ENCODE results near the gene HOXD3.

- no peak for TF ChIP-seq EZH2 (optimal IDR thresholded peaks at IDR 0.05; ENCODE audit: low read depth, low read length)
- no peak for TF ChIP-seq CTCF (IDR thresholded peaks at IDR 0.05; ENCODE audit: low read length)
- TF ChIP-seq EZH2phosphoT487 (IDR thresholded peaks at IDR 0.05; ENCODE audit: low read length): no peak
These were observed 35.2 kb downstream of the HOXD3 start for GRCh38 chr2:176192351-176192750.
